ENCODE data around the gene TIAM1.

TIAM1 gene

DNA sequence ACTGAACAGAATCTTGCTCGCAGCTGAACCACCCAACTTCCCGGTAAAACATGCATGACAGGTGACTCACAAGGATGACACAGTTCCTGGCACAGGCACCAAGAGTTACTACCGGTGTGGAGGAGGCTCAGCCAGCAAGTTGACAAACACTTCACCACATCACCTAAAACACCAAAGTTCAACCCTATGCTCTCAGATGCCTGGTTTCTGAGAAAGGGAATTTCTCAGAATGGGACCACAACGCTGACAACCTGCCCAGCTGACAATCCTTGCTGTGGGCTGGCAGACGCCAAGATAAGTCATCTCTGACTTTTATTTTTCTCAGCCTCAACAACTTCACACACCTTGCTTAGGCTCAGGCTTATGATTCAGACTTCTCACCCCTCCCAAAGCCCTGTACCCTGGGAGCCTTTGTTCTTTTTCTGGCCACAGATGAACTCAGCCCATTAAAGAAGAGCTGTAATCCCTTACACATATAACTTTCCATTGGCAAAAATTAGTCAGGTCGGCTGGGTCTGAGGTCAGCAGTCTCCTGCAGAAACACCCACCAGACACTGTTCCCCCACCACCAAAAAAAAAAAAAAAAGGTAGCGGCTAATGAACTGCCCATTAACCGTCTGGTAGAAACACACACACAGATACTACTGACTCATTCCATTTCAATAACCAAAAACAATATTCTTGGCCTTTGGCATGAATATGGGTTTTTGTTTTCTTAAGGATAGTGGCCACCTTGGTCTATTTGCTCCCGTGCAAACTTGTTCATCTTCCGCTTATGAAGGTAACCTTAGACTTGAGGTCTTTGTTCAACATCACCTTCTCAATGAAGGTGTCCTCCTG, 10.8 kb upstream of the TIAM1 start:
- peak; percentile 72 for DNase-seq

DNA sequence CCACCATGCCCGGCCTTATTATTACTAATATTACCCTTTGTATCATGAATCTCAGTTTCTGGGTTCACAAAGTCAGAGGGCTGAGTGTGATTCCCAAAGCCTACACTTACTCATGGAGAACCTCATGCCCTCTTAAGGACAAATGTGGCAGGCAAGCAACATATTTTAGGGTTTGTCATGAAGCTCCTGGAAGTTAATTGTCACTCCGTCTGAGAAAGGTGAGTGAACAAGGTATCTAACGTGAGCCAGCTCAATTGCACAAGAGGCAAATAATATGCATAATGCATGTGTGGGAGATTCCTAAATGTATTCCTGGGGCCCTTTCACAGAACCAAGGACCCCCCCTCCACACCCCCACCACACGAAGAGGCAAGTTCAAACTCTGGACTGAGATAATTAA, 10.1 kb upstream of the TIAM1 start:
- no peak for DNase-seq

DNA sequence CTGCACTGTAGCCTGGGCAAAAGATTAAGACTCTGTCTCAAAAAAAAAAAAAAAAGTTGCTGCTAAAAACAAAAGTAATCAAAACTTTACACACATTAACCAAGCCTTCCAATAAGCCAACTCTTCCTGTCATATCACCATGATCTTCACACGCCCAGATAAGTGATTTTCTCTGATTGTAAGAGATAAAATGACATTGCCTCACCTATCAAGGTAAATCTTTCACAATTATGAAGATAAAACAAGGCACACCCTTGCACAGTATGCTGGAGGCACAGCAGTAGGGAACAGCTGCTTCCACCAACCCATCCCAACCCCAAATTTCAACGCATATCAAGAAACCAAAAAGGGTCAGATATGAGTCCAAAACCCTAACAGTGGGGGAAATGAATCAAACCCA, 8.8 kb upstream of the TIAM1 start:
- DNase-seq, result no peak

DNA sequence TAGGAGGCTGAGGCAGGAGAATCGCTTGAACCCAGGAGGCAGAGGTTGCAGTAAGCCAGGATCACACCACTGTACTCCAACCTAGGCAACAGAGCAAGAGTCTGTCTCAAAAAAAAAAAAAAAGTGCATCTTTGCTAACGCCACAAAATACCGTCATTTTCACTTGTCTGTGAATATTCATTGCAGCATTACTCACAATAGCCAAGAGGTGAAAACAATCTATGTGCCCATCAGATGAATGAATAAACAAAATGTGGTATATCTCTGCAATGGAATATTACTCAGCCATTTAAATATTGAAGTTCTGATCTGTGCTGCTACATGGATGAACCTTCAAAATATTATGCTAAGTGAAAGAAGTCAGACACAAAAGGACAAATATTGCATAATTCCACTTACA, 7.9 kb upstream of the TIAM1 start:
- DNase-seq, result no peak

DNA sequence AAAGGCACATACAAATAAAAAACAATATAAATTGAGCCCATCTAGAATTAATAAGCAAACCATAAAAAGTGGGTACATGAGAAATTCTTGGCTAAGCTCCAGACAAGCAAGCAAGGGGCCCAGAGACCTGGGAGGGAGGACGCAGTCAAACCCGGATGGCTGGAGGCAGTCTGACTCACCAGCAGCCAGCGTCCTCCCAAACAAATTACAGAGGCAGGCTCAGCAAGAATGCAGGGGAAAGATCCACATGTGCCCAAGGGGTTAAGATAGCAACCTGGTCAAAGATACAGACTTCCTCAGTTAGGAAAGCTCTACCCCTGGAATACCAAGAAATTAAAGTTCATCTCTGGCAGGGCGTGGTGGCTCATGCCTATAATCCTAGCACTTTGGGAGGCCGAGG, 7.4 kb upstream of the TIAM1 start:
- no peak for DNase-seq

DNA sequence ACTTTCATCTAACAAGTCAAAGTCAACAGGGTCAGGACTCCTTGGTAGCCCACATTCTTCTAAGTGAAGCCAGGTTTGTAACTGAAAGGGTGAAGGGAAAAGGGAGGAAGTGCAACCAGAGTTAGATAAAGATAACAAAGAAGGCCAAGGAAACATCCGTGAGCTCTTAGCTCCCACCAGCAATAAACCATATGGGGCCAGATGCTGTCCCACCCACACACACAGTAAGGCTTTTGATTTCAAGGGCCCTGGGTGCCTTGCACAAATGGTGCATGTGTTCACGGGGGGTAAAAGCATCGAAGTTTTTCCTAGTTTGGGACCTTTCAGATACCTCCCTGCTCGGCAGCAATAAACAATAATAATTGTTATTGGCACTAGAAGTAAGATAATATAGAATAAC, 5.1 kb upstream of the TIAM1 start:
- no peak for DNase-seq

DNA sequence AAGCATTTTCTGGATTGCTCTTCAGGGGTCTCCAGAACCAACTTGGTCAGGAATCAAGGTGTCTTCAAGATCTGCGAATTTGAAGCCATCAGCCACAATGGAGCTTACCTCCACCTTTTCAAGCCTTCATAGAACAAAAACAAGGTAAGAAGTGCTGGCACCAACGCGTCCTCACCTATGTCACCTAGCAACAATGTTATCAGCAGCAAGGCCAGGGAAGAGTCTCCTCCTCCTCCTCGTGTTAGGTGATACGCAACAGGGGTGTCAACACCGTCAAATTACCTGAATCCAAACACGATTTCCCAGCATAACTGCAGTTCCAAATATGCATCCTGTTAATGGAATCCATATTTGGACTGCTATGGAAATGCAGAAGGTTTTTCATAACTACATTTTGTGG, 4.1 kb upstream of the TIAM1 start:
- DNase-seq, result no peak

DNA sequence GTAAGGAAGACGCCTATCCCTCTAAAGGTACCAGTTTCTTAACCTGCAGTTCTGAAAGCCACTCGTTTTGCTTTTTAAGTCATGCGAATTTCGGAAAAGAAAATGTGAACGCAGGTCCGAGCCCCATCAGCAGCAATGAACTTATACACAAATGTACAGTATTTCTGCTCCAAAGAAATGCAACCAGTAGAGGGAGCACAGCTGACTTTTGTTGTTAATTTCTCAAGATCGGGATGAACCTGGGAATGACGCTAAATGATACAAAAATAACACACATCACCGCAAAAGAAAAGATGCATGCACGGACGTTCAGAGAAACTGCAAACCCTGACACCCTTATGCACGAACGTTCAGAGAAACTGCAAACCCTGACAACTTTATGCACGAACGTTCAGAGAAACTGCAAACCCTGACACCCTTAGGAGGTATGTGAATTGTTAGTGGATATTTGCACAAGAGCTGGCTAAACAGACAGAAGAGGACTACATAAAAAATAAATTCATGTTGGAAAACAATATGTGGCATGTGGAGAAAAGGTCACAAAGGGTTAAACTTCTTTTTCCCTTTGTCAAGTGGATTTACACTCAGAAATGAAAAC, 3.5 kb upstream of the TIAM1 start:
- no peak for DNase-seq

DNA sequence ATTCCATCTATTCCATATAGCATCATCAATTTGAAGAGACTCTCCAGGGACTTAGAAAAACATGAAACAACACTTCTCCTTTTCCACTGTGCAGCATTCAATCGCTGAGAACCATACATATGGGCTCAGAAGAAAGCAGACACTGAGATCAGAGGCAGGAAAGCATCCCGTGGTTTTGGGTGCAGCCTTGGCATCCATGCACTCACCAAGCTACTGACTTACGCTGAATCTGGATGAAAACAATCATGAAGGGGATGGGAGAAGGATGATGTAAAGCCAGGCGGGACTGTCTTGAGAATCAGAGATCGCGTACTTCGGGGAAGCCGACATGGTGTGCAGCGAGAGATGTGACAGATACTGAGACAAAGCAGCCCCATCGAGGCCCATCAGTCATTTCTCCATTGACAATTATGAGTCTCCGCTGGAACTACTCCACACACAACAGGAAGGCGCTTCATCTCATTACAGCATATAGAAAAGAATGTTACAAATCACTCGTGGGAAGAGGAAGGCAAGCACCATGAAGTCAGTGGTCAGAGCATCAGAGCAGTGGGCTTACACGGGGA, 2.3 kb upstream of the TIAM1 start:
- no peak for DNase-seq

DNA sequence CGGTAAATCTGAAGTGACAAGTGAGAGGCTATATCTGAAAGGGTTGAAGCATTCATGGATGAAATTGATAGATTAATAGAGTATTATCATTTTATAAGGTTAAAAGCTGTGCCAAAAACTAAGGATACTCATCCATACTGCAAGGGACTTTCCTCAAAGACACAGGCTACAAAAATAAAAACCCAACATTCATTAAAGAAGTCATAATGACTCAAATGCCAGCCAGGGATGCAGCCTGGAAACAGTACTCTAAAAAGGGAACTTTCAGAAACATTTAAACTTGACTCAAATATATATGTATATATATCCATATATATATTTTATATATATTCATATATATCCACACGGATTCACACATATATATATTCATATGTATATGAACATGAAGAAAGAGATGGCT, 1.1 kb upstream of the TIAM1 start:
- no peak for DNase-seq

DNA sequence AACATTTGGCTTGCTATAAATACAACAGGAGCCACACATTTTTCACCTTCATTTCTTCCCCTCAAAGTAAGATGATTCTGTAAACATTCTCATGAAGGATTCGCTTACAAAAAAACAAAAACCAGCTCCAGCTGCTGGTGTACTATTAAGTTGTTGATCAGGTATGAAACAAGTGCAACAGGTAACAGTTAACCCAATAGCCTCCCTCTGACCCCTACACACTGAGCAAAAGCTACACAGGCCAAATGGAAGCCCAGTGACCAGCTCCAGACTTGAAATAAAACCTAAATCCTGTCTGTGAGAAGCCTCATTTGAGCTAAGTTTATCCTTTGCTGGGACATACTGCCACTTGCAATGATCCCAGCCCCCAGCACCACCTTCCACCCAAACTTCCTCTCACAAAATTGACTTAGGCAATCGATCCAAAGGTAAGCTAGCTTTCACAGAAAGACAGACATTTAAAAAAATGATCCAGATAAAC, 991 bp downstream of the TIAM1 start:
- no peak for DNase-seq

DNA sequence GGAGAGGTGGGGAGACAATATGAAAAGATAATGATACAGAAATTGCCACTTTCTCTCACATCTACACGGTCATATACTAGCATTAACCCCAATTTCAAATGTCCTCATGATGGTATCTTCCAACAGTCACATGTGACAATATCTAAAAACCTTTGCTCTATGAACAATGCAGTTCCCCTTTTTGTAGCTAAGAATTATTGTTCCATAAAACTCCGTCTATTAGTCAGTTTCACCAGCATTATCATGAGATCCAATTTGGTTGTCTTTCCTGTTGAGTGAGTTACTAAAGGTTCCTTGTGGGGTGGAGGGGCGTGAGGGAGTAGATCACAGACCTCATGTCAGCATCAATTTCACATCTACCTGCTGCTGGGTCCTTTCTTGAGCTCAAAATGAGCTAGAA, 1.7 kb downstream of the TIAM1 start:
- no peak for DNase-seq

DNA sequence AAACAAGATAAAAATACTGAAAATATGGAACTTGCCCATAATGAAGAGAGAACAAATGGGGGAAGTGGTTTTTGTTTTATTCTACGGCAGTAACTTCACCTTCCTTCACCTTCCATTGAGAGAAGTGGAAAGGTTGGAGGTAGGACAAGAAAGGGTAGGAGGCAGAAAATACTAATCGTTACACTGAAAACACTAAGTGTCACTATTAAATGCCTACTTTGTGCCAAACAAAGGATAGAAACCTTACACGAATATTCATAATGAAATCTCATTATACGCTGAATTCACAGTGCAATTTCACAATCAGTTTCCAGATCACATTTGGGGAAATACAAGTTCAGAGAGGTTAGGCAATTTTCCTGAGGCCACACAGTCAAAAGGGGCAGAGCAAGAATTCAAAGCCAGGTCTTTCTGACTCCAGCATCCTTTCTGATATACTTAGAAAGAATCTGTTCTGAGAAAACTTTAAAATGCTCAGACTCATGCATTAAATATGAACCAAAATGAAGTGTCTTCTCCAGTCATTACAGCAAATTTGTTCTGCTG, 3.0 kb downstream of the TIAM1 start:
- DNase-seq, result no peak

DNA sequence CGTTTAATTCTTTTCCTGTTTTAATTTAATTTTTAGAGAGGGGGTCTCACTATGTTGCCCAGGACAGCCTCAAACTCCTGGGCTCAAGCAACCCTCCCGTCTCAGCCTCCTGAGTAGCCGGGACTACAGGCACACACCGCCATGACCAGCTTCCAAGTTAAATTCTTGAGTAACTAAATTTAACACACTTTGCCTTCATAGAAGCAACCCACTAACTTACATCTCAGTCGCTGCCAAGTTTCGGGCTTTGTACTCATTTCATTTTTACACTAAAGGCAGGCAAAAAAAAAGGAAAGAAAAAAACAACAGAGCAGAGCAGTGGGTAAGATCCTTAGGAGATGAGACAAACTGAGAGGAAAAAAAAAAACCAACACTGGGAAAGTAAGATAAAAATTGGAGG, 3.5 kb downstream of the TIAM1 start:
- DNase-seq, result no peak

DNA sequence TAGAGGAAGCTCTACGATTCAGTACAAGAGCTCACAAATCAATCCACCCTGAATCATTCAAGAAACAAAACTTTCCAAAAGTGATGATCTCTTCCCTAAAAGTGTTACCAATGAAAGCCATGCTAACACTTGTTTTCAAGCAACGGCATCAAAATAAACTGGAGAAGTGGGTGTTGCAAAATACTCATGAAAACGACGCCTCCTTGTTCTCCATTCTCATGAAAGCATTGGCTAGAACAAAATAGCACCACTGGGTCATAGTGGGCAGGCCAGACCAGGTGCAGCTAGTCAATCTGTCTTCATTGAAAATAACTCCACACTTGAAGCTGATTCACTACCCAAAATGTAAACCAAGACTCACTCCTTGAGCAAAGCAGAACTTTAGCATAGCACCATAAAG, 4.3 kb downstream of the TIAM1 start:
- no peak for DNase-seq

DNA sequence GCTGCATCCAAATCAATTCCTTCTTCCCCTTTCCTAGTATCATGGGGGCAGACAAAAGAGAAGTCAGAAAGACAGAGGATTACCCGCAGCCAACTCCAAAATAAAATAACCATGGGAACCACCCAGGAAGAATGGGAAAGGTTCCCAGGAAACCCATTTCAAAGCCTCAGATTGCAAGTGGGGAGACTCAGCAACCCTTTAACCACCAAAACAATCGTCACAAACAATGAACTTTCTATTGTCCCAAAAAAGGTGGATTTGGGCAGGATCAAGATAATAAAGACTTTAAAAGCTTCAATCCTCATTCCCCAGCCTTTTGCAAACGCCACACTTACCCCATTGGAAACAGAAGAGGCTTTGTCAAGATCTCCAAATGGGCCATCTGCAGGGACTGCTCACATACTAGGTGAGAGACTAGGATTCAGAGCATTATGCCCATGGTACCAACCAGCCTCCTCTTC, 5.1 kb downstream of the TIAM1 start:
- no peak for DNase-seq

DNA sequence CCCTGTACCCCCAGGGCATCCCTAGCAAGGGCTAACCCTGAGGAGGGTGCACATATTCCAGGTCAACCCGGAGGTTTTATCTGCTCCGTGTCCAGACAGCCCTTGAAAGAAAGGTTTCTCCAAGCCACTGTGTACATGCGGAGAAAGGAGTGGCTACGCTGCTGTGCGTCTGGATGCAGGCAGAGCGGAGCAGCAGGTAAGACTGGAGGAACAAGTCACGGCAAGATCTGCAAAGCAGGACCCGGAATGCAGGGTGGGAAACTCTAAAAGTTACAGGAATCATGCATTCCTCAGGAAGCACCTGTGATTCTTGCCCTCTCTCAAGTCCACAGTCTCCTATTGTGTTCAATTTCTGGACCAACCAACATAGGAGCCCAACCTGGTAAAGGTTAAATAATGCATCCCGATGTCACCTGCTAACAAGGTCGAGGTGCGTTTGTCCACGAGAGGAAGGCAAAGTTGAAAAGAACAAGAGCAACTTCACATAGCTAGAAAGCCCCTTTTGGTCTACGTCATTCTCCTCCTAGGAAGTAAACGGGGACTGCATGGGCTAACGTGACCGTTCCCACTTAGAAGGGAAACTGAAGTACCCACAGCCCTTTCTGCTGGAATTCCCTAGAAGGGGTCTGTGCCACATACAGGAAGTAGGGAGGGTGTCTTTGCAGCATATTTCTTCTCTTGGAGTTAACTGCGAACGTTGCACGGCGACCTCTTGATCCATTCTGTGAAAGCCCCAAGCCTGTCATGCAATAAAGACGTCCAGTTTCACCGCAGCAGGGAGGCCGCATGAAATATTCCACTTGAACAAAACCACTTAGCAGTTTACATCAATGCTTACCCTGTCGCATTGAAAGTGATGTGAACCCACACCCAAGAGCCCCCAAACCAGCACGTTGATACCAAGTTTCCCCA, 5.8 kb downstream of the TIAM1 start:
- no peak for DNase-seq

DNA sequence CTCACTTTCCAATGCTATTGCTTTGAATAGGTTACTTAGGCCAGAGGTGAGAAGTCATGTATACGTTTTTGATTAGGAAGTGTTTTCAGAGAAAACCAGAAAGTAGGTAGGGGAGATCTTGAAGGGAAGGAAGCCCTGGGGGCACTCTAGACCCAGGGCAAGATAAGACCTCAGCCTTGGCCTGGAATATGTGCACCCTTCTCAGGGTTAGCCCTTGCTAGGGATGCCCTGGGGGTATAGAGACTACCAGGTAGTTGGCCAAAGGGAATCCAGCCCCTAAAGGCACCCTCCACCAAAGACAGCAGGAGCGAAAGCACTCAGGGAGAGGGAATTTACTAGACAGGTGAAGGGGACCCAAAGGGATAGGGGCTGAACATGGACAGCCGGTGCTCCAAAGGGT, 7.0 kb downstream of the TIAM1 start:
- no peak for DNase-seq

DNA sequence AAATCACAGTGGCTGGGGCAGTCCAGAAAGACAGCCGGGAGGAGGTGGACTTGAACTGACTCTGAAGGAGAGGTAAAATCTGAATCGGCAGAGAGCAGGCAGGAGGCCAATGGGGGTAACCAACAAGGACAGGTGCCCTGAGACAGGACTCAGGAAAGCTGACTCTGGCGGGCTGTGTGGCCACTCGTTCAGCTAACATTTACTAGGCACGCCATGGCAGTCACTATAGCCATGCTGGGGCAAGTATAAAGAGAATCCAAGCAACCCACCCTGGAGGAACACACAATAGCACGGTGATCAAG, 7.4 kb downstream of the TIAM1 start:
- no peak for DNase-seq

DNA sequence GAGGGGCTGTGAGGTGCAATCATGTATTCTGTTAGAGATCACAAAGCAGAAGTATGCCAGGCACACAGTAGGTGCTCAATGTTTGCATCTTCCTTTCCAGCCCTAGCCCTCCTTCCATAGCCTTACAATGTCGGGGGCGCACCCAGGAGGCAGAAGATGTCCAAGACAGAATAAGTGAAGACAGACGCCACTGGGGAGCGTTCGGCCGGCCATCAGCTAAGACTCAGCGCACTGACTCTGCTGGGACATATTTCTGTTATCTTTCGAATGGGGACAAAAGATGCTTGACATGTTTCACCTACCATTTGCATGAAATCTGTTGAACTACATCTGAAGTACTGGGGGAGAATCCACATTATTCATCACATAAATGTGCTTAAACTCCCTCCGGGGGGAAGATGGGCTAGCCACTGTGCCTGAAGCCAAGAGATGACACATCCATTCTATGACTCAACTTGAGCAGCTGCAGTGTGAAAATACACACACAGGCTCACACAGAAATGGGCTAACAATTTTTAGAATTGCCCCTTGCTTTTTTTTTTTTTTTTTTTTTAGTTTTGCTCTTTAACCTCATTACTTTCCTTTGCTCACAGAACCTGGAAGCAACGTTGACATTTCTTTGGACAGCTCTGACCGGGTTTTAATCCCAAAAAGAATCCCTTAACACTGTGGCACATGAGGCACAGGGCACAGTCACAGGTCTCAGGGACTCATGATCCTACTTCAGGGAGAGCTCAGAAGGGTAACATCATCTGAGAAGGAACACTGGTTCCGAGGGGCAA, 7.9 kb downstream of the TIAM1 start:
- DNase-seq, result no peak

DNA sequence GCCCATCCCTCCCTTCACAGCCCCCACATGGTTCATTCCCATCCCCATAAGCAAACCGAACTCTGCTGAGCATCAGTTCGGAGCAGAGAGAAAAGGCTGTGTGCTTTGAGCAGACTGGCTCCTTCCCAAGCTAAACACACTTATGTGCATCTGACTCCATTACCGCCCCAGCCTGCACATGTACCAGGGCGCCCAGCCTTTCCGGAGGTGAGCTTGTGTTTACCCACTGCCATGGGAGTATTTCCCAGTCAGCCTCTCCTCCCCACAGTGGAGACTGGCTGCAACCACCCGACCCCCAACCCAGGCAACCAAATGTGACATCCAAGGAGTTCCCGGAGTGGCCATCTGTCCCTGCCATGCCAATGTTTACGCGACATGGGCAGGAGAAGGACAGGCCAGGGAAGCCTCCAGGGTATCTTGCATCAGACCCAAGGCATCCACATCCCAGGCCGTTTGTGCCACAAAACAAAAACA, 9.4 kb downstream of the TIAM1 start:
- no peak for DNase-seq

DNA sequence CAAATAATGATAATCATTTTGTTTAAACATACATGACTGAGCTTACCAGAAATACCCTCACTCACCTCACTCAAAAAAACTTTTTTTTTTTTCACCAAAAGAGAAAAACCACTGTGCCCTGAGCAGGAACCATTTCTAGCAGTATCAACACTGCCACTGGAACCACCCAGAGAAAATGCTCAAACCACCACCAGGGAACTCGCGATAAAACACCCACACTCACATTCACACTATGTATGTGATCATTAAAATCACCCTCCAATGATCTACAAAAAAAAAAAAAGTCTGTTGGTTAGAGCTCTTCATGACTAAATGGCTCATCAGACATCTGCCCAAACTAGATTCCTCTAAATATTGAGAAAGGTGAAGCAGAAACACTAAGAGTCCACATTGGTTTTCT, 11.5 kb downstream of the TIAM1 start:
- DNase-seq, result no peak
